ENCODE results near the gene NUP160. TPM values are rescaled to one million over a fixed set of nuclear protein-coding genes. Genes with fewer than 3 reads are reported as not detected.

NUP160 gene
- 33.9 and 35.0 TPM in 2 replicates for total RNA-seq (2012; rRNA removed)
- polyA plus RNA-seq (2012; rRNA removed) = 11.2 and 12.5 TPM in 2 replicates
- 2.8 and 4.3 TPM in 2 replicates for polyA plus RNA-seq (2012; cell fraction: cytosol; rRNA removed)
- polyA plus RNA-seq (2012; cell fraction: nucleus; rRNA removed; ENCODE audit: low replicate concordance) = 3.5 and 23.2 TPM in 2 replicates
- percentile 76 among the genes with signal in this experiment for Bru-seq, nascent RNA
- percentile 84 among the genes with signal in this experiment for BruChase-seq, experiment 1, labeled RNA remaining after a 6-hour chase
- percentile 72 among the genes with signal in this experiment for BruChase-seq, experiment 2, labeled RNA remaining after a 2-hour chase
- long read RNA-seq, full-length matches to known transcripts = 29 of 47 reads
- long read RNA-seq, partial matches to known transcripts = 2 of 47 reads
- long read RNA-seq, other reads (novel, unspliced or antisense) = 16 of 47 reads

- CTCF ChIA-PET = interaction anchor here (0.6 kb wide), 1 partner anchor 121 kb away, joined by 4 read pairs; no protein-coding TSS in a partner anchor
- Histone ChIP-seq H2BK15ac (ENCODE audit: low read depth, low read length) (peak within 1 kb of the TSS; percentile 93), H3K14ac (replicated peaks; ENCODE audit: low read depth, low read length) (peak within 1 kb of the TSS; percentile 100), H2AK9ac (replicated peaks; ENCODE audit: low read depth, low read length, poor library complexity) (peak within 1 kb of the TSS; percentile 99), H4K5ac (ENCODE audit: low read depth, low read length) (peak within 1 kb of the TSS; percentile 84), H3K79me1 (ENCODE audit: low read depth in 1 of 2, low read length in 2 of 2) (peaks cover 18 to 56% of the 10 kb centered on the region in 2 experiments), H3K27me3 (ENCODE audit: control insufficient read depth, insufficient read depth, low read length) (no peaks in the 10 kb centered on the region), H4K8ac (ENCODE audit: low read depth in 2 of 2, low read length in 2 of 2) (peak within 1 kb of the TSS; percentile 89 to 99), H3K9me3 (ENCODE audit: control insufficient read depth, insufficient read depth, low read length) (no peaks in the 10 kb centered on the region), H3K56ac (ENCODE audit: extremely low read depth, insufficient read depth, low read length) (peak within 1 kb of the TSS; percentile 97), H3K4ac (ENCODE audit: low read depth, low read length) (peak within 1 kb of the TSS; percentile 98), H3K27ac (ENCODE audit: insufficient read depth, low read length) (peak within 1 kb of the TSS; percentile 80), H2AK5ac (ENCODE audit: low read depth, low read length) (peak within 1 kb of the TSS; percentile 86), H2BK20ac (ENCODE audit: low read depth, low read length) (peak within 1 kb of the TSS; percentile 69), H2BK120ac (ENCODE audit: low read depth, low read length) (peak within 1 kb of the TSS; percentile 90), H2BK5ac (ENCODE audit: low read depth, low read length, poor library complexity, severe bottlenecking) (peak within 1 kb of the TSS; percentile 74), H3K9ac (ENCODE audit: low read depth, low read length) (peak within 1 kb of the TSS; percentile 93), H4K91ac (ENCODE audit: insufficient read depth, low read depth, low read length) (peak within 1 kb of the TSS; percentile 97), H3K36me3 (ENCODE audit: control insufficient read depth, insufficient read depth, low read length) (peaks cover 9% of the 10 kb centered on the region), H3K4me2 (ENCODE audit: low read depth, low read length) (peak within 1 kb of the TSS; percentile 87), H3K9me1 (ENCODE audit: insufficient read depth, low read length) (peaks cover 12% of the 10 kb centered on the region), H3K18ac (ENCODE audit: low read depth, low read length) (peak within 1 kb of the TSS; percentile 83), H2AFZ (replicated peaks; ENCODE audit: low read length, poor library complexity) (peak within 1 kb of the TSS; percentile 100), H4K20me1 (ENCODE audit: insufficient read depth, low read length) (0 out of 2 replicates have a peak, but pooled peaks cover 3% of the 10 kb centered on the region), H3K23ac (ENCODE audit: low read depth, low read length) (peak within 1 kb of the TSS; percentile 100), H3K4me1 (ENCODE audit: control insufficient read depth, insufficient read depth, low read length) (no peaks in the 10 kb centered on the region), H3K4me3 (ENCODE audit: insufficient read depth, low read depth, low read length) (peak within 1 kb of the TSS; percentile 92)
- DNase-seq (peak; percentile 29), ATAC-seq (ENCODE audit: low read depth) (peak; percentile 94)
- WGBS, 2 experiments (ENCODE audit: extremely low coverage in 2 of 2, insufficient read length in 1 of 2) = 0% methylated on average over 43 of the region's 66 CpGs; no CpG with 5 or more reads in 1 of the 2 experiments
- BruUV-seq (replicated peaks) = no TSS peak
- intact Hi-C loops (cut with micrococcal nuclease) = loop anchor here (1.0 kb wide), 1 partner anchor 262 kb away; no protein-coding TSS in a partner anchor
- POLR2A ChIA-PET (ENCODE audit: unreplicated experiment) = interaction anchor here (0.6 kb wide), 2 partner anchors 13 to 14 kb away, joined by 3 to 8 read pairs; no protein-coding TSS in a partner anchor
- TF ChIP-seq ELK1 (IDR thresholded peaks at IDR 0.05; ENCODE audit: borderline replicate concordance, low read depth, low read length) (no peak), POLR2A (IDR thresholded peaks at IDR 0.05; ENCODE audit: low read depth, low read length) (peak; percentile 59; the same call in 1 of the 2 replicates), MXI1 (IDR thresholded peaks at IDR 0.05; ENCODE audit: borderline replicate concordance, low read depth, low read length) (0 out of 2 replicates have a peak, but pooled peaks have one; percentile 27), MAFK (IDR thresholded peaks at IDR 0.05; ENCODE audit: low read depth, low read length) (peak; percentile 1; the same call in 1 of the 2 replicates), SMC3 (IDR thresholded peaks at IDR 0.05; ENCODE audit: low read depth, low read length) (no peak), MAZ (IDR thresholded peaks at IDR 0.05; ENCODE audit: borderline replicate concordance, low read depth, low read length) (peak; percentile 58; the same call in 1 of the 2 replicates)
- in situ Hi-C loops (cut with MboI; ENCODE audit: low sequenced_read_pairs) = no loop called here
- dilution Hi-C loops (cut with HindIII; ENCODE audit: low sequenced_read_pairs, unreplicated experiment) = no loop called here
Measured at GRCh38 chr11:47847892-47848699, at the start of gene NUP160. TSS of gene NUP160 (minus strand) at chr11:47848350. CDS start at chr11:47848318, 32 bp downstream.
